Stimulated activated CD4-positive, alpha-beta T cell treated with anti-CD3 and anti-CD28 coated beads, Interleukin-2, amount 100 ng/mL, for 24 hours (primary cell): ENCODE measurements around the gene ODAD3.
"Not testable (repeated sequence)": the region's sequence is repeated elsewhere in the genome, so short reads cannot be mapped to it uniquely, and the experiment has no call there.

Source experiments
- DNase-seq, 2 donors: peaks; one replicate each; pipeline ENCODE4 v3.0.0-alpha.2; 2020

ODAD3 gene

DNA sequence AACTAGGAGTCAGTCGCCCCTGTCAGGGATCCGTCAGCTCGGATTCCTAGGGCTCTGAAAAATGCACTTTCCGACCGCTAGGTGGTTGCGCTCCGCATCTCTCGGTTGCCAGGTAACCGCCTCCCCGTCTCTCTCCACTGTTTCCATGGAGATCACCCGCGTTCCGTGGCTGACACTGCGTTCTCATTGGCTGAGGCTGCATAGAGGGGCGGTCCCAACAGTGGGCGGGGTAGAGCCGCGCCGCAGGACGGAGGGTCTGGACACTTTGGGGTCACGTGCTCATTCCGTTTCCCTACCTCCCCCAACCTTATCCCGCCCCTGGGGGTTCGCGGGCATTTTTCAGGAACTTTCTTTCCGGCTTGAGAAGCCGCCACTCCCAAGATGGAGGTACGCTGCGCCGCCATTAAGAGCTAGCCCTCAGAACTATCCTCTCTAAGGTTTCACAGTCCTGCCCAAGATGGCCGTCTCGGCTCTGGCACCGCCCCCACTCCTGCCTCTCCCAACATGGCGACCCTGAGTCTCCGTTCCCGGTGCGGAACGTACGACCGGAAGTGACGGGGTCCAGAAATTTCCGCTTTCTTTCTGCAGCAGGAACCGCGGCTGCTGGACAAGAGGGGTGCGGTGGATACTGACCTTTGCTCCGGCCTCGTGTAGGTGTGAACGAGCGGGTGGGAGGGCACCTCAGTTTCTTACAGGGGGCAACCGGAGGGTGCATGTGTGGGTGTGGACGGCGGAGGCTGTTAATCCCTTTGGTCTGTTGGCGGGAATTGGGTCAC lies at the start of gene ODAD3, which contains the start of gene PRKCSH:
Gene ODAD3 (minus strand): TSS at position 65 of the 776 bp plus-strand sequence. CDS start 105 bp downstream, outside the sequence.
Gene PRKCSH (plus strand): TSS at position 579 of the 776 bp plus-strand sequence. CDS start 483 bp downstream, outside the sequence.
- peak; percentile 99 for DNase-seq

DNA sequence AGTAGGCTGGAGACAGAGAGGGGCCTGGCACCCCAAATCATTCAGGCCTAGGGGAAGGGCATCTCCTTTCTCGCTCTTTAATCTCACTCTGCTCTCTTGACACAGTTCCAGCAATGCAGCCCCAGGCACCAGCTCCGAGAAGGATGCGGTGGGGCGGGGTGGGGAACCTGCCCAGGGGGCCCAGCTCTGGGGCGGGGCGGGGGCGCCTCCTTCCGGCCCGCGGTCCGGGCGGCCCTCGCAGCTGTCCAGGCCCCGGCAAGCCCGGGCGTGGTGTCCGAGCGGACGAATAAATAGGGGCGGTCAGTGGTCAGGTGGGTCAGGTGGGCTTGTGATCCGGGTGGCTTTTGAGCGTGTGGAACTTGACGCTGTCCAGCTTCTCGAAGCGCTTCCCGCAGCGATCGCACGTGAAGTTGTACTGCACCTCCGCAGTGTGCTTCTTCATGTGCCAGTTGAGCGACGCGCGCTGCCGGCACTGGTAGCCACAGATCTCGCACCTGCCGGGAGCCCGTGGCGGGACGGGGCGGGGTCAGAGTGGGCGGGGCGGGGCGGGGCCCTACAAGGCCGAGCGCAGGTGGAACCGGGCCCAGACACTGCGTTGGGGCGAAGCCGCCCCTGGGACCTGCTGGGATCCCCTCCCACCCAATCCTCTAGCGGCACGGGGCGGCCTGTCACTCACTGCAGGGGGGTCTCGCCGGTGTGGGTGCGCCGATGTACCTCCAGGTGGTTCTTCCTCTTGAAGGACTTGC lies 48.6 kb upstream of the ODAD3 start:
- no peak for DNase-seq

DNA sequence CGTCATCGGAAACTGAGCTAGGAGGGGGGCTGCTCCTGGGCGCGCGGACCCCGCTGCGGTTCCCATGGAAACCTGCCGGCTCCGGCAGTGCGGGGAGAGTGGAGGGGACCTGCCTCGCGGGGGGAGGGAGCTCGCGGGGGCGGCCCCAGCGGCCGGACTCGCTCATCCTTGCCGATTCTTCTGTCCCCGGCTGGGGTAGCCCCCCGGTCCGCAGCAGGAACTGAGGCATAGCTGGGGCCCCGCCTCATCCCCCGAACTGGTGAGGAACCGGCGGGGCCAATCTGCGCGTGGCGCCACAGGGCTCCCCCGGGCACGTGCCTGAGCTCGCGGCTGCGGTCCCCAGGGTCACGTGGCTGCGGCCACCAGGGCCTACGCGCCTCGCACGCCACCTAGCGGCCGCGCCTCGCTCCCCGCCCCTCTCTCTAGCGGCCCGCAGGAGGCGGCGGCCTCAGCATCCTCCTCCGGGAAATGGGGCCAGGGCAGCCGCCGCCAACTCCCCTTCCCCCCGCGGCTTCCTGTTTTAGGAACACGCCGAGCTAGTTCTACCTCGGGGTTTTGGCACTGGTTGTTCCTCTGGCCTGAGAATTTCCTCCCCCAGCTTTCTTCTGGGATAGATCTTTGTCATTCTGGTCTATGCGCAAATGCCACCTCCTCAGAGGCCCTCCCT lies 47.6 kb upstream of the ODAD3 start:
- peak; percentile 88 to 92 for DNase-seq

GRCh38 chr19:11481534-11482383 lies 46.8 kb upstream of the ODAD3 start:
- DNase-seq: peak; percentile 76 to 81

- peak in 1 of 2 donors; percentile 29 for DNase-seq
Measured at GRCh38 chr19:11480715-11481533, 46.0 kb upstream of the ODAD3 start, which contains the start of gene ELAVL3. Gene ELAVL3, minus strand, starts transcription at chr19:11481046. Its CDS starts 438 bp downstream, at chr19:11480608.

- no peak for DNase-seq
Measured at GRCh38 chr19:11479898-11480714, 45.2 kb upstream of the ODAD3 start.

- peak in 1 of 2 donors; percentile 64 for DNase-seq
Measured at GRCh38 chr19:11479090-11479897, 44.4 kb upstream of the ODAD3 start.

GRCh38 chr19:11478167-11479089 lies 43.5 kb upstream of the ODAD3 start:
- DNase-seq: no peak

- DNase-seq: no peak
Measured at GRCh38 chr19:11475861-11476260, 40.9 kb upstream of the ODAD3 start.

DNA sequence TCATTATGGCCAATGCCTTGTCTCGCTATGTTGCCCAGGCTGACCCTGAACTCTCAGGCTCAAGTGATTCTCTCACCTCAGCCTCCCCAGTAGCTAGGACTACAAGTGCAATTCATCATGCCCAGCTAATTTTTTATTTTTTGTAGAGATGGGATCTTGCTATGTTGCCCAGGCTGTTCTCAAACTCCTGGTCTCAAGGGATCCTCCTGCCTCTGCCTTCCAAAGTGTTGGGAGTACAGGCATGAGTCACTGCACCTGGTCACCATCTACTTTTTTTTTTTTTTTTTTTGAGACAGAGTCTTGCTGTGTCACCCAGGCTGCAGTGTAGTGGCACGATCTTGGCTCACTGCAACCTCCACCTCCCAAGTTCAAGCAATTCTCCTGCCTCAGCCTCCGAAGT lies 40.4 kb upstream of the ODAD3 start:
- DNase-seq: not testable (repeated sequence)

DNA sequence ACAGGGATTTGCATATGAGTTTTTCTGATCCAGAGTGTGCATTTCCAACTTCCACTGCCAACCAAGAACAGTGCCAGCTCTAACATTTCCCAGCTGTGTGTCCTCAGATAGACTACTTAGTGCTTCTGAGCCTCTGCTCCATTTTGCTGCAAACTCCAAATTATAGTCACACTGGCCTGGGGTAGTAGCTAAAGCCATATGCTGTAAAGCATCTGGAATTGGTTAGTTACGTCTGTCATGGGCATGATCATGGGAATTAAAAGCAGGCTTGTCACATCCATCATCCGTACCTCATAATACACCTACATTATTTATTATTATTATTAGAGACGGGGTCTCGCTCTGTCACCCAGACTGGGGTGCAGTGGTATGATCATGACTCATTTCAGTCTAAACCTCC lies 38.8 kb upstream of the ODAD3 start:
- no peak for DNase-seq

DNA sequence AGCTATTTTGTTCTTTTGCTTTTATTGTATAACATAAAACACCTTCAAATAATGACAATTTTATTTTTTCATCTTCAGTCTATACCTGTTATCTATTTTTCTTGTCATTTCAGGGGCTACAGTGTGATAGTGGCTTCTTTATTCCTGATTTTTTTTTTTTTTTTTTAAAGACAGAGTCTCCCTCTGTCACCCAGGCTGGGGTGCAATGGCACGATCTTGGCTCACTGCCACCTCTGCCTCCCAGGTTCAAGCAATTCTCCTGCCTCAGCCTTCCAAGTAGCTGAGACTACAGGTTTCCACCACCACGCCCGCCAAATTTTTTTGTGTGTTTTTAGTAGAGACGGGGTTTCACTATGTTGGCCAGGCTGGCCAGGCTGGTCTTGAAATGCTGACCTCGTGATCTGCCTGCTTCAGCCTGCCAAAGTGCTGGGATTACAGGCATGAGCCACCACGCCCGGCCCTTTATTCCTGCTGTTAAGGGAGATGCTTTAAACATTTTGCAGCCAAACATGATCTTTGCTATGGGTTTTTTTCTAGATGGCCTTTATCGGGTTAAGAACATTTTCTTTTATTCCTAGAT lies 33.4 kb upstream of the ODAD3 start:
- DNase-seq: not testable (repeated sequence)

DNA sequence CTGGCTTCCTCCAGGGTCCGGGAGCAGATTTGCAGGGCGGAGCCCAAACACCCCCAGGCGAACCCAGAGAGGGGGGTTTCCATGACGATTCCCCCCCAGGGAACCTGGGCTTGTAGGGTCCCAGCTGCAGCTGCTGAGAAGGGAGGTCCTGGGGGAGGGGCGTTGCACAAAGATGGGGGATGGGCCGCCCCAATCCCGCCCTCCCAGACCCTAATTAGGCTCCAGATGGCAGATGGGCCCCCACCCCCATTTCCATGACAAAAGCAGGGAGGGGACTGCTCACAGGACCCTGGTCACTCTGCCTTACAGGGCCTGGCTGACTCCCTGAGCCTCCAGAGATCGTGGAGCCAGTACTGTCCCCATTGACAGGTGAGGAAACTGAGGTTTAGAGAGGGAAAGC lies 30.7 kb upstream of the ODAD3 start:
- no peak for DNase-seq

GRCh38 chr19:11464333-11465265 lies 29.7 kb upstream of the ODAD3 start:
- no peak for DNase-seq

DNA sequence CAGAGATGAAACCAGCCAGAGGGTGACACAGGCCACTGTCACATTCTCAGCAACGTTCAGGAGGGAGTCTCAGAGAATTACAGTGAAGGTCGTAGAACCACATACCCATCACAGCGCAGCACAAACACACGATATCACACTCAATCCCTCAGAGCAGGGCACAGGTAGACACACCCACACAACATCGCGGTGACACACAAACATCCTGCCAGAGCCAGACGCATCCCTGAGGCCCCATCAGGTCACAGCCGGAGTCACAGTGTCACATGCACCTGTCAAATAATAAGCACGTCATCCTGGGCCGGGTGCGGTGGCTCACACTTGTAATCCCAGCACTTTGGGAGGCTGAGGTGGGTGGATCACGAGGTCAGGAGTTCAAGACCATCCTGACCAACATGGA lies 28.5 kb upstream of the ODAD3 start:
- DNase-seq: no peak

DNA sequence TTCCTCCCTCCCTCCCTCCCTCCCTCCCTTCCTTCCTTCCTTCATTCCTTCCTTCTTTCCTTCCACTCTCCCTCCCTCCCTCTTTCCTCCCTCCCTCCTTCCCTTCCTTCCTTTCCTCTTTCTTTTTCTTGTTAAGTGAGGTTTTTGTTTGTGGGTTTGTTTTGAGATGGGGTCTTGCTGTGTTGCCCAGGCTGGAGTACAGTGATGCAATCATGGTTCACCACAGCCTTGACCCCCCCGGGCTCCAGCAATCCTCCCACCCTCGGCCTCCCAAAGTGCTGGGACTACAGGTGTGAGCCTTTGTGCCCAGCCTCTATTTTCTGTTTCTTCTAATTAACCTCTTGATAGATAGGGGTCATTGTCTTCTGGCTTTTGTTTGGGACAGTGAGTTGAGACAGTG lies 26.5 kb upstream of the ODAD3 start:
- no peak for DNase-seq

GRCh38 chr19:11460207-11460606 lies 25.3 kb upstream of the ODAD3 start:
- DNase-seq: no peak
